T-helper 2 cell treated with Interferon-gamma antibody and Interleukin-4, amounts not matched to agents 100 ng/mL and 5 ng/mL, for 36 hours (primary cell): Measurements from ENCODE around the gene GRAP2. TPM values are rescaled to one million over a fixed set of nuclear protein-coding genes. Genes with fewer than 3 reads are reported as not detected.
"Not testable (repeated sequence)": the region's sequence is repeated elsewhere in the genome, so short reads cannot be mapped to it uniquely, and the experiment has no call there.

ENCODE experiments used
- intact Hi-C: fragments of 100-400 bp; cut with micrococcal nuclease; formaldehyde crosslinking; loops from one replicate; pipeline ENCODE4 v1.15.1; 2023
- total RNA-seq: library from RNA; stranded (reverse); gene quantifications from 2 replicates; pipeline ENCODE4 v1.2.3, GENCODE V29; 2022

Gene GRAP2
- 145 and 148 TPM in 2 replicates for total RNA-seq

- intact Hi-C loops, result loop anchor here (1.0 to 10.0 kb wide), 7 partner anchors 10 to 366 kb away; partner anchors contain the start of genes RPS19BP1, TMA7B and TNRC6B
Measured at GRCh38 chr22:39900306-39901227, at the start of gene GRAP2. GRAP2 (plus strand) TSS chr22:39901084; CDS start chr22:39947107, 46,023 bp downstream.

DNA sequence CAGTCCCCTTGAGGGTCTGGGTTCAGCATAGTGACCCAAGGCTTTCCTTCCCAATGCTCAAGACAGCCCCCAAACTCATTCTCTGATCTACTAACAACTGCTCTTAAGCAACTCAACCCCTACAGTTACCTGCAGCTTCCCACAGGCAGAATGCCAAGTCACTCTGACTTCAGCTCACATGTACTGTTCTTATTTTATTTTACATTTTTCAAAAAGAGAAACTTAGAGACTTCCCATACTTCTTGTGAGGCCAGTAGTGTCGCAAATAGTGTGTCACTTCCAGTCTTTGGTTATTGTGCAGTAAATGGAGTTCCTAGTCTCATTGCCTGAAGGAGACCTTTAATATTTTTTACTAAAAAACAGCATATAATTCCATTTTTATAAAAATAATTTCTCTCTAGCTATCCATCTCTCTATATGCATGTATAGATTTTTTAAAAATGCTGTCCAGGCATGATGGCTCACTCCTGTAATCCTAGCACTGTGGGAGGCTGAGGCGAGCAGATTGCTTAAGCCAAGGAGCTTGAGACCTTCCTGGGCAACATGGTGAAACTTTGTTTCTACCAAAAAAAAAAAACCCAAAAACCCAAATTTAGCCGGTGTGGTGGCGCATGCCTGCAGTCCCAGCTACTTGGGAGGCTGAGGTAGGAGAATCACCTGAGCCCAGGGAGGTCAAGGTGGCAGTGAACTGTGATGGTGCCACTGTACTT is 49.1 kb upstream of the GRAP2 start:
- intact Hi-C loops, result no loop called here

DNA sequence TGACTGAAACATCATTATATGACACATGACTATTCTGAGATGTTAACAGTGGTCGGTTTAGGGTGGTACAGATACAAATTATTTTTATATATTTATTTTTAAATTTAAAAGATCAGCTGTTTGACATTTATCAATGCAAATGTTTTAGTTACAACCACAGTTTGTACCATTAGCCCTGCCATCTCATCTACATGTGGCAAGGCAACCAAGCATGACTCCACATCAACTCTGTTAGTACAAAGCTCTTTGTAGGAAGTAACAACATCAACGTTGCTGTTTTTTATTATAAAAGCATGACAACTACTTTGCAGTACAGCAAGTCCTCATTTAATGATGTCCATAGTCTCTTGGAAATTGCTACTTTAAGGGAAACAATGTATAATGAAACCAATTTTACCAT is 48.1 kb upstream of the GRAP2 start:
- intact Hi-C loops, result no loop called here

- intact Hi-C loops, result no loop called here
Measured at GRCh38 chr22:39856588-39856987, 44.3 kb upstream of the GRAP2 start.

DNA sequence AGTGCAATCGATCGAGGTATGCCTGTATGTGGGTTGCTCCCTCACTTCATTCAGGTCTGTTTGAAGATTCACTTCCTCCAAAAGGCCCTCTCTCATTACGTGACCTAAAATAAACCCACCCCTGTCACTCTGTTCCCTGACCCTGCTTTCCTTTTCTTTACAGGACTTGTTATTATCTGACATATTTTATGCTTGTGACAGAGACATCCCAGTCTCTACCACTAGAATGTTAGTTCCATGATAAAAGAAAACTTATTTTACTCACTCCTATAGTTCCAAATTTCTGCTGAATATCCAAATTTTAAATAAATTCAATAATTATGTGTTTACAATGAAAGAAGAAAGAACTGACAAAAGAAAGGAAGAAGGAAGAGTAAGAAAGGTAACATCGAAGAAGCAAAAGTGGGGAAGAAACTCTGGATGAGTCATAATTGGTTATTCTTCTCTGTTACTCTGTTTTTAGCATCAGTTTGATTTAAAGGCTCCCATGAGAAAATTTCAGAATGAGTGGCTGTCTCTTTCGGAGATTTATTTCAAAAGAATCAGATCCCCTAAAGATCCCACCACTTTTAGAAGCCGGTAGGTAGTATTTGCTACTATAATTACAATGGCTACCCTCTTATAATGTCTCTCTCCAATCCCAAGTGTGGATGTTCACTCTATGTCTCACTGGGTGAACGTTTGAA is 40.8 kb upstream of the GRAP2 start:
- intact Hi-C loops, result no loop called here

DNA sequence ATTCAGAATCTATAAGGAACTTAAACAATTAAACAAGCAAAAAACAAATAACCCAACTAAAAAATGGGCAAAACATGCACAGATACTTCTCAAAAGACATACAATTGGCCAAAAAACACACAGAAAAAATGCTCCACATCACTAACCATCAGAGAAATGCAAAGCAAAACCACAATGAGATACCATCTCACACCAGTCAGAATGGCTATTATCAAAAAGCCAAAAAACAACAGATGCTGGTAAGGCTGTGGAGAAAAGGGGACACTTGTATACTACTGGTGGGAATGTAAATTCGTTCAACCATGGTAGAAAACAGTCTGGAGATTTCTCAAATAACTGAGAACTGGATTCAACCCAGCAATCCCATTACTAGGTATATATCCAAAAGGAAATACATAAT is 32.1 kb upstream of the GRAP2 start:
- intact Hi-C loops, result no loop called here

DNA sequence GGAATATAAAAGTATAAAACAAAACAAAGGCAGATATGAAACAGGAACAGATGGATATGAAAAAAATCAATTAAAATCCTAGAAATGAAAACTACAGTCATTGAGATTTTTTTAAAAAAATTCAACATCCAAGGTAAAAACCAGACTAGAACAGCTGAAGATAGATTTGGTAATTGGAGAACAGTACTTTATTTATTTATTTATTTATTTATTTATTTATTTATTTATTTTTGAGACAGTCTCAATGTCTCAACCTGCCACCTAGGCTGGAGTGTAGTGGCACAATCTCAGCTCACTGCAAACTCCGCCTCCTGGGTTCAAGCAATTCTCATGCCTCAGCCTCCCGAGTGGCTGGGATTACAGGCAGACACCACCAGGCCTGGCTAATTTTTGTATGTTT is 31.1 kb upstream of the GRAP2 start:
- intact Hi-C loops, result not testable (repeated sequence)

GRCh38 chr22:39871008-39871798 is 29.7 kb upstream of the GRAP2 start:
- intact Hi-C loops, result no loop called here

DNA sequence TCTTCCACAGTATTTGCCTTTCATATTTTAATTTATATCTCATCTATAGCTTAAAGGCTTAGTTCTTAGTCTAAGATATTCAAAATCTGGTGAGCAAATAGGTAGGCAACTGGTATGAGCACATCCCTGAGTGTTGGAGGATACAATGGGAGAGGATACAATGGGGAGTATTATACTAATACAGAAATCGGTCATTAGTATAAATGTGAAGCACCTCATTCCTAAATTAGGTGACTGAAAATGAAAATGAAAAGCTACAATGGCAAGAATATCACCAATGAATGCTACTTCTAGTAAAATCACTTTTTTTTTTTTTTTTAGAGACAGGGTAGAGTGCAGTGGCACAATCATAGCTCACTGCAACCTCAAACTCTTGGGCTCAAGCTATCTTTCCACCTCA is 28.3 kb upstream of the GRAP2 start:
- intact Hi-C loops, result no loop called here

DNA sequence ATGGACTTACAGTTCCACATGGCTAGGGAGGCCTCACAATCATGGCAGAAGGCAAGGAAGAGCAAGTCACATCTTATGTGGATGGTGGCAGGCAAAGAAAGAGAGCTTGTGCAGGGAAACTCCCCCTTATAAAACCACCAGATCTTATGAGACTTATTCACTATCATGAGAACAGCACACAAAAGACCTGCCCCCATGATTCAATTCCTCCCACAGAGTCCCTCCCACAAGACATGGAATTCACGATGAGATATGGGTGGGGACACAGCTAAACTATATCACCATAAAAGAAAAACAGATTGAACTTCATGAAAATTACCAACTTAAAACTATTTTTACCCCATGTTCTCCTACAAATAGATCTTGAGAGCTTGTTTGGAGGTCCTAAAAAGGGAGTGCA is 26.9 kb upstream of the GRAP2 start:
- intact Hi-C loops, result no loop called here

GRCh38 chr22:39875176-39875885 is 25.6 kb upstream of the GRAP2 start:
- intact Hi-C loops, result not testable (repeated sequence)

- intact Hi-C loops, result no loop called here
Measured at GRCh38 chr22:39877079-39877845, 23.6 kb upstream of the GRAP2 start.

GRCh38 chr22:39880722-39881121 is 20.2 kb upstream of the GRAP2 start:
- intact Hi-C loops, result no loop called here

- intact Hi-C loops, result no loop called here
Measured at GRCh38 chr22:39883057-39883456, 17.8 kb upstream of the GRAP2 start.

DNA sequence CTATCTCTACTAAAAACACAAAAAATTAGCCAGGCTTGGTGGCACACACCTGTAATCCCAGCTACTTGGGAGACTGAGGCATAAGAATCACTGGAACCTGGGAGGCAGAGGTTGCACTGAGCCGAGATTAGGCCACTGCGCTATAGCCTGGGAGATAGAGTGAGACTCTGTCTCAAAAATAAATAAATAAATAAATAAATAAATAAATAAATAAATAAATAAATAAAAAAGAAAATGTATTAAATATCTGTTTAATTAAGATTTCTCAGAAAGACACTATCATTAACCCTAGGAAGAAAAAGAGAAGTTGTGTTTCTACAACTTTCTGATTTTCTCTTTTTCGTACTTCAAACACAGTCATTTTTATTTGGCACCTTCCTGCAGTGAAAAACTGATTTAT is 11.0 kb upstream of the GRAP2 start:
- intact Hi-C loops, result not testable (repeated sequence)

DNA sequence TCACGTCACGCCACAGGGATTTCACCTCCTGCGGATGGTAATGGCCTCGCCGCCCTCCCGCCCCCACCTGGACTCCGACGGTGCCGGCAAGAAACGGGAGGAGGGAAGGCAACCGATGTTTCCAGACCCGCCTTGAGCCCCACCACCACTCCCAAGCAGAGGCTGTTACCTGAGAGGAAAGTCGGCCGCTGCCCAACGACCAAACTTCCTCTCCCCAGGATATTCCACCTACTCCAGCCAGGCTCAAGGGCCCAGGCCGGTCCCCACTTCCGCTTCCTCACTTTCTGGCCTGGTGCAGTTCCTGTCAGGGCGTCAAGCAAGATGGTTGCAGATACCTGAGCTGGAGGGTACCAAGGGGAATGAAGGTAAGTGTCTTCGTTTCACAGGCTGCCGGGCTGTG is 7.4 kb upstream of the GRAP2 start, which contains the start of gene ENTHD1:
TSS of gene ENTHD1 (minus strand) at position 235 of the 400 bp plus-strand sequence. CDS start 6,012 bp downstream, outside the sequence.
- intact Hi-C loops, result no loop called here

GRCh38 chr22:39894554-39895092 is 6.3 kb upstream of the GRAP2 start:
- intact Hi-C loops, result no loop called here

GRCh38 chr22:39895682-39896081 is 5.2 kb upstream of the GRAP2 start:
- intact Hi-C loops, result no loop called here

DNA sequence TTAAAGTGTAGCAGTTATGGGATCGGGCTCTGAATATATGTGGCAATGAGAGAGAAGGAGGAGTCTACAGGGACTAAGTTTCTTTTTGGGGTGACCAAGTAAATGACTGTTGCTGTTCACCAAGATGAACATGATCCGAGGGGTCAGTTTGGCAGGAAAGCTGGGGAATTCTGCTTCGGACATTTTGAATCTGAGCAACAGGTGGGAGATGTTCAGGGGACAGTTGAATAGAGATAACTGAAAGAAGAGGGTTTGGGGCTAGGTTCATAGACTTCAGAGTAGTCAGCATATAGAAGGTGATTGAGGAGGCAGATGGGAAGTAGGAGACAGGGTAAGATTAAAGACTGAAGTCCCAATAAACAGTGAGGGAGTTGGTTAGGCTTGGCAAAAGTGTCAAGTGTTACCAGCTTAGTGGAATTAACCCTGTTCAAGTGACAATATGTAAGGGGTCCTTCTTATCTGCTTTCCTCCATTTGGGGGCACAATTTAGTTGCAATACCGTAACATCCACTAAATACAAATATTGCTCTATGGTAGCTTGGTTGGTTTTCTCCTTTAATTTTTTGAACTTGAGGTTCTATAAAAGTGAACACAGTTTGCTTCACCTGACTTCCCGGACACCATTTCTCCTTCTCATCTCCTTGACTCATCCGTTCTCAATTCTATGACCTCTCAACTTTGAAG is 4.4 kb upstream of the GRAP2 start:
- intact Hi-C loops, result no loop called here
